GM19452 (cell line): ENCODE results near the gene RPS6KC1.
"Not testable (repeated sequence)": the region's sequence is repeated elsewhere in the genome, so short reads cannot be mapped to it uniquely, and the experiment has no call there.

Experiments
- ATAC-seq: cut with Tn5 transposase; IDR thresholded peaks from one replicate; pipeline ENCODE4 v1.9.1; 2021; ENCODE audit not compliant: unreplicated experiment

RPS6KC1 gene

GRCh38 chr1:213104604-213105003, 53.6 kb downstream of the RPS6KC1 start:
- no peak for ATAC-seq

GRCh38 chr1:213106298-213106697, 55.3 kb downstream of the RPS6KC1 start:
- no peak for ATAC-seq

- no peak for ATAC-seq
These were observed 56.6 kb downstream of the RPS6KC1 start for GRCh38 chr1:213107613-213108012.

- no peak for ATAC-seq
These were observed 59.6 kb downstream of the RPS6KC1 start for GRCh38 chr1:213110349-213111300.

- no peak for ATAC-seq
These were observed 60.5 kb downstream of the RPS6KC1 start for GRCh38 chr1:213111502-213111901.

- not testable (repeated sequence) for ATAC-seq
These were observed 61.7 kb downstream of the RPS6KC1 start for GRCh38 chr1:213112723-213113122.

- not testable (repeated sequence) for ATAC-seq
These were observed 66.7 kb downstream of the RPS6KC1 start for GRCh38 chr1:213117699-213118180.

GRCh38 chr1:213119794-213120193, 68.8 kb downstream of the RPS6KC1 start:
- no peak for ATAC-seq

GRCh38 chr1:213120386-213120785, 69.3 kb downstream of the RPS6KC1 start:
- no peak for ATAC-seq

- ATAC-seq, result no peak
These were observed 69.9 kb downstream of the RPS6KC1 start for GRCh38 chr1:213120961-213121360.

GRCh38 chr1:213122514-213122929, 71.5 kb downstream of the RPS6KC1 start:
- no peak for ATAC-seq

GRCh38 chr1:213123087-213123486, 72.0 kb downstream of the RPS6KC1 start:
- no peak for ATAC-seq

- no peak for ATAC-seq
These were observed 72.5 kb downstream of the RPS6KC1 start for GRCh38 chr1:213123536-213123935.

GRCh38 chr1:213124590-213124989, 73.5 kb downstream of the RPS6KC1 start:
- no peak for ATAC-seq

- no peak for ATAC-seq
These were observed 74.6 kb downstream of the RPS6KC1 start for GRCh38 chr1:213125643-213126042.

- no peak for ATAC-seq
These were observed 76.0 kb downstream of the RPS6KC1 start for GRCh38 chr1:213127074-213127473.

GRCh38 chr1:213131851-213132655, 81.0 kb downstream of the RPS6KC1 start:
- no peak for ATAC-seq

- no peak for ATAC-seq
These were observed 84.5 kb downstream of the RPS6KC1 start for GRCh38 chr1:213135572-213135971.

GRCh38 chr1:213136190-213136917, 85.3 kb downstream of the RPS6KC1 start:
- no peak for ATAC-seq

GRCh38 chr1:213138391-213138790, 87.3 kb downstream of the RPS6KC1 start:
- ATAC-seq, result no peak

GRCh38 chr1:213138892-213139291, 87.9 kb downstream of the RPS6KC1 start:
- no peak for ATAC-seq
